Measurements from ENCODE around the gene FARS2.

The FARS2 gene

DNA sequence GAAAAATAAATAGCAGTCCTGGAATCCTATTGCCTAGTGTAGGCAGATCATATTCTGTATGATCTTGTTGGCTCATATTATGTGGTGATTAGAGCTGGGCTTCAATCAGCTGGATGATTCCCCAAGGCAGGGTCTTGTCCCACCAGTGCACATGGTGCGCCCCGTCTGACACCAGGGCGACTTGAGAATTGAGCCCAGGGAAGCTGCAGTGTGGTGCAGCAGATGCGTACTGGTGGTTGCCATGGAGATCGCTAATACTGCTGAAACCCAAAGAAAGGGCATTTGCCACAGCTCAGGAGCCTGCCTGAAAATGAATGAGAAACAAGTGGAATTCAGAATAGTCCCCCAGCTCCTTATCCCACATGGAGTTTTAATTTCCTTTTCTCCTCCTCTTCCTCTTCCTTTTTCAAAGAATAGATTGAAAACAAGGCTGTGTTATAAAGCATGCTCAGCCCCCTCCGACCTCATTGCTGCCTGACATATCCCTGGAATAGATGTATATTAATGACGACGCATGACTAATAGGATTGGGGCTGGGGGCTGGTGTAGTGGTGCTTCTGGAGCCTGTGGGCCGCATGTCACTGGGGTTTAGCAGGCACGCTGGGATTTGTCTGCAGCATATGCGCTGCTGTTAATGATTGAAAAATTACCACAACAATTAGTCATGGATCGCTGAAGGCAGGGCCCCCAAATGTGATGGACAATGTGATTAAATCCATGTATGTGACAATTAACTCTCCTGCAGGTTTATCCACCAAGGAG is 210.5 kb downstream of the FARS2 start:
- no peak overlapping the region for H3K56ac ChIP-seq (ENCODE audit: low read length)
- no peak overlapping the region for H4K8ac ChIP-seq (ENCODE audit: low read depth, low read length)
- H2BK15ac ChIP-seq (replicated peaks; ENCODE audit: low read depth), result no peak overlapping the region
- H3K4ac ChIP-seq (ENCODE audit: low read depth, low read length), result no peak overlapping the region
- no peaks in the 10 kb centered on the region for H3K79me2 ChIP-seq (ENCODE audit: control insufficient read depth, insufficient read depth, low read length)
- no peak overlapping the region for H3K23ac ChIP-seq (ENCODE audit: low read length)
- no peak overlapping the region for H2BK5ac ChIP-seq (ENCODE audit: low read length)
- no peak overlapping the region for H3K4me2 ChIP-seq (ENCODE audit: low read length)
- no peaks in the 10 kb centered on the region for H3K27me3 ChIP-seq (ENCODE audit: insufficient read depth, low read length, poor library complexity)
- peak; percentile 93 for DNase-seq
- no peak overlapping the region for H2BK120ac ChIP-seq (ENCODE audit: low read depth, low read length)
- no CpG with 5 or more reads among the region's 12 CpGs for WGBS (ENCODE audit: extremely low coverage, insufficient coverage, low lambda C conversion rate)
- no peak overlapping the region for H2AK5ac ChIP-seq (ENCODE audit: low read length)
- H4K5ac ChIP-seq (ENCODE audit: low read length), result no peak overlapping the region
- peaks cover 3% of the 10 kb centered on the region for H3K4me1 ChIP-seq (ENCODE audit: control insufficient read depth, low read depth, low read length)
- H3K79me1 ChIP-seq (ENCODE audit: low read length), result no peaks in the 10 kb centered on the region
- H3K9ac ChIP-seq (ENCODE audit: low read length), result no peak overlapping the region
- H3K27ac ChIP-seq (ENCODE audit: low read depth, low read length), result no peak overlapping the region
- H3K36me3 ChIP-seq (ENCODE audit: control insufficient read depth, insufficient read depth, low read length), result no peaks in the 10 kb centered on the region
- no peak overlapping the region for H3K18ac ChIP-seq (ENCODE audit: low read length)
- no peak overlapping the region for H3K4me3 ChIP-seq (ENCODE audit: low read length)

DNA sequence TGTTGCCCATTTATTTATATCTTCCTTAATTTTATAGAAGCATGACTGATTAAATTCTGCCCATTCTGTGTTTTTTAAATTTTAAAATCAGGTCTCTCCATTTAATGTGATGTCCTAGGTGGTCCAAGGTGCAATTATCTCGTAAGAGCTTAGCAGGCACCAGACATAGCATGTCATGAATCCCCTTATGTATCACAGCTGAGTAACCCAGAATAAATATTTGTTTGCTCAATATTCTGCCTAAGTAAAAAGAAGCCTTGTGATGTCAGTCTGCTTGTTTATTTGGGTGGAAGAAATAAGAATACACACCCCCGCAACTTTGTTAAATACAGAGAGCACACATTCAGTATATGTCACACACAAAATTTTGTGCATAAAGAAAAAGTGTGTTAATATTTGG is 211.3 kb downstream of the FARS2 start:
- H3K27me3 ChIP-seq (ENCODE audit: insufficient read depth, low read length, poor library complexity), result no peaks in the 10 kb centered on the region
- no peak overlapping the region for H3K27ac ChIP-seq (ENCODE audit: low read depth, low read length)
- no CpG with 5 or more reads among the region's 2 CpGs for WGBS (ENCODE audit: extremely low coverage, insufficient coverage, low lambda C conversion rate)

DNA sequence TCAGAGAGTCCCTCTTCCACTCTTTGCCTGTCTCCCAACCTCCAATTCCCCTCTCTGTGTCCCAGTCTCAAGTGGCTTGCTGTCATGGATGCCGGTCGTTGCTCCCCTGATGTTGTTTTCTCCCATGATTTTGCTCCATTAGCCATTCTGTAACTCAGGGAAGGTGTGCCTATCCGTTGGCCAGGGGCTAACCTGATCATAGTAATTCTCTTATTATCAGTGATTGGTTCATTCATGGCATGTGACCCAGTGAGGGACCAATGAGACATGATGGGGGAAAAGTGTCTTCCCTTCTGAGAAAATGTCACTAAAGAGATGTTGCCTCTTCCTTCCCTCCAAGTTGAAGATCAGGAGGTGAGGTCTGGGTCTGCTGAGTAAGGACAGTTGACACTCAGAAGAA is 214.5 kb downstream of the FARS2 start:
- H3K18ac ChIP-seq (ENCODE audit: low read length), result no peak overlapping the region
- no peak overlapping the region for H2AK5ac ChIP-seq (ENCODE audit: low read length)
- H2BK5ac ChIP-seq (ENCODE audit: low read length), result no peak overlapping the region
- no peak overlapping the region for H4K5ac ChIP-seq (ENCODE audit: low read length)
- H2BK120ac ChIP-seq (ENCODE audit: low read depth, low read length), result no peak overlapping the region
- H4K8ac ChIP-seq (ENCODE audit: low read depth, low read length), result no peak overlapping the region
- H3K56ac ChIP-seq (ENCODE audit: low read length), result no peak overlapping the region
- H2BK15ac ChIP-seq (replicated peaks; ENCODE audit: low read depth), result no peak overlapping the region
- no peak for DNase-seq
- H3K9ac ChIP-seq (ENCODE audit: low read length), result no peak overlapping the region
- H3K27ac ChIP-seq (ENCODE audit: low read depth, low read length), result no peak overlapping the region
- WGBS (ENCODE audit: extremely low coverage, insufficient coverage, low lambda C conversion rate), result no CpG with 5 or more reads among the region's 3 CpGs
- no peaks in the 10 kb centered on the region for H3K27me3 ChIP-seq (ENCODE audit: insufficient read depth, low read length, poor library complexity)
- H3K79me1 ChIP-seq (ENCODE audit: low read length), result no peaks in the 10 kb centered on the region
- no peak overlapping the region for H3K23ac ChIP-seq (ENCODE audit: low read length)
- no peaks in the 10 kb centered on the region for H3K79me2 ChIP-seq (ENCODE audit: control insufficient read depth, insufficient read depth, low read length)
- no peaks in the 10 kb centered on the region for H3K36me3 ChIP-seq (ENCODE audit: control insufficient read depth, insufficient read depth, low read length)
- H3K4me1 ChIP-seq (ENCODE audit: control insufficient read depth, low read depth, low read length), result no peaks in the 10 kb centered on the region
- no peak overlapping the region for H3K4me3 ChIP-seq (ENCODE audit: low read length)
- no peak overlapping the region for H3K4me2 ChIP-seq (ENCODE audit: low read length)
- no peak overlapping the region for H3K4ac ChIP-seq (ENCODE audit: low read depth, low read length)

More for the DNA sequence above, 211.3 kb downstream of the FARS2 start:
- no peak overlapping the region for H4K8ac ChIP-seq (ENCODE audit: low read depth, low read length)
- no peak overlapping the region for H3K18ac ChIP-seq (ENCODE audit: low read length)
- H2AK5ac ChIP-seq (ENCODE audit: low read length), result no peak overlapping the region
- H3K4me3 ChIP-seq (ENCODE audit: low read length), result no peak overlapping the region
- peaks cover 3% of the 10 kb centered on the region for H3K4me1 ChIP-seq (ENCODE audit: control insufficient read depth, low read depth, low read length)
- no peak overlapping the region for H3K56ac ChIP-seq (ENCODE audit: low read length)
- no peaks in the 10 kb centered on the region for H3K36me3 ChIP-seq (ENCODE audit: control insufficient read depth, insufficient read depth, low read length)
- no peak overlapping the region for H2BK5ac ChIP-seq (ENCODE audit: low read length)
- no peak overlapping the region for H4K5ac ChIP-seq (ENCODE audit: low read length)
- no peak overlapping the region for H2BK120ac ChIP-seq (ENCODE audit: low read depth, low read length)
- no peaks in the 10 kb centered on the region for H3K79me1 ChIP-seq (ENCODE audit: low read length)
- no peak overlapping the region for H3K23ac ChIP-seq (ENCODE audit: low read length)
- no peak overlapping the region for H3K4ac ChIP-seq (ENCODE audit: low read depth, low read length)
- no peak overlapping the region for H3K9ac ChIP-seq (ENCODE audit: low read length)
- no peak overlapping the region for H2BK15ac ChIP-seq (replicated peaks; ENCODE audit: low read depth)
- no peak for DNase-seq
- H3K79me2 ChIP-seq (ENCODE audit: control insufficient read depth, insufficient read depth, low read length), result no peaks in the 10 kb centered on the region
- no peak overlapping the region for H3K4me2 ChIP-seq (ENCODE audit: low read length)

DNA sequence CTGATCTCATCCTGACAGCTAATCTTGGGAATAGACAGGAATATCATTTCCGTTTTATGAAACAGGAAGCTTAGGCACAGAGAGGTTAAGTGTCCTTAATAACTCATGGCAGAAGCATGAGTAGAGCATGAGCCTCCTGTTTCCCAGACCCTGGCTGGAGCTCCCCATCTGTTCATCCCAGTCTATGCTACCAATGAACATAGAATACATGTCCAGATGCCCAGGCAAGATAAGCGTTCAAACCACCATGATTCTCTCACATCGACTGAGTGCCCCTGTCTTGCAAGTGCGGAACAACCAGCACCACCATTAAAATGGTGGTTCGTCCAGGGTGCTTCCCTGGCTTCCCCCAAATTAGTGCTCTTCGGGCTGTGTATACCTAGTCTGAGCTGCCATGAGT is 217.1 kb downstream of the FARS2 start:
- Histone ChIP-seq H3K27ac (ENCODE audit: low read depth, low read length) (no peak overlapping the region), H3K56ac (ENCODE audit: low read length) (no peak overlapping the region), H3K27me3 (ENCODE audit: insufficient read depth, low read length, poor library complexity) (no peaks in the 10 kb centered on the region), H3K4me2 (ENCODE audit: low read length) (no peak overlapping the region), H3K79me2 (ENCODE audit: control insufficient read depth, insufficient read depth, low read length) (no peaks in the 10 kb centered on the region), H3K36me3 (ENCODE audit: control insufficient read depth, insufficient read depth, low read length) (no peaks in the 10 kb centered on the region), H2BK15ac (replicated peaks; ENCODE audit: low read depth) (no peak overlapping the region), H3K9ac (ENCODE audit: low read length) (no peak overlapping the region), H3K18ac (ENCODE audit: low read length) (no peak overlapping the region), H2AK5ac (ENCODE audit: low read length) (no peak overlapping the region), H3K4me1 (ENCODE audit: control insufficient read depth, low read depth, low read length) (peaks cover 3% of the 10 kb centered on the region), H3K4me3 (ENCODE audit: low read length) (no peak overlapping the region), H3K79me1 (ENCODE audit: low read length) (no peaks in the 10 kb centered on the region), H3K4ac (ENCODE audit: low read depth, low read length) (no peak overlapping the region), H4K5ac (ENCODE audit: low read length) (no peak overlapping the region), H4K8ac (ENCODE audit: low read depth, low read length) (no peak overlapping the region), H2BK5ac (ENCODE audit: low read length) (no peak overlapping the region), H3K23ac (ENCODE audit: low read length) (no peak overlapping the region), H2BK120ac (ENCODE audit: low read depth, low read length) (no peak overlapping the region)
- no peak for DNase-seq
- no CpG with 5 or more reads among the region's 6 CpGs for WGBS (ENCODE audit: extremely low coverage, insufficient coverage, low lambda C conversion rate)

DNA sequence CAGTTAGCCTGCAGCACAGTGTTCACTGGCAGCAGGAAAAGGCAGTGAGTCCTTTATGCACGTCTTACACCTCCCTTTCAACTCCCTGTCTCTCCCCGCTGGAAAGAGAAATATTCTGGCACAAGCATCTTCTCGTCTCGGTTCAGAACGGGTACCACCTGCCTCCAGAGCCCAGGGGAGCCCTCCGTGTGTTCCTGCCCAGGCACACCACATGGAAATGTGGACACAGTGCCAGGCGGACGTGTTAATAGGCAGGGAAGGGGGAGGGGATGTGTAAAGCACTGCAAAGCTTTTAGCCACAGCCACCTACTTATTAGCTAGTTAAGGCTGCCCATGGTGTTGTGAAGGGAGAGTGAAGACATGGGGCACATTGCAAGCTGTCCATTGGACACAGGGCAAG is 219.7 kb downstream of the FARS2 start:
- Histone ChIP-seq H4K8ac (ENCODE audit: low read depth, low read length) (no peak overlapping the region), H2AK5ac (ENCODE audit: low read length) (no peak overlapping the region), H3K79me1 (ENCODE audit: low read length) (no peaks in the 10 kb centered on the region), H3K9ac (ENCODE audit: low read length) (no peak overlapping the region), H2BK5ac (ENCODE audit: low read length) (no peak overlapping the region), H3K27ac (ENCODE audit: low read depth, low read length) (no peak overlapping the region), H3K79me2 (ENCODE audit: control insufficient read depth, insufficient read depth, low read length) (no peaks in the 10 kb centered on the region), H3K4me1 (ENCODE audit: control insufficient read depth, low read depth, low read length) (peaks cover 3% of the 10 kb centered on the region), H4K5ac (ENCODE audit: low read length) (no peak overlapping the region), H2BK15ac (replicated peaks; ENCODE audit: low read depth) (no peak overlapping the region), H3K4ac (ENCODE audit: low read depth, low read length) (no peak overlapping the region), H3K18ac (ENCODE audit: low read length) (no peak overlapping the region), H3K4me2 (ENCODE audit: low read length) (no peak overlapping the region), H3K23ac (ENCODE audit: low read length) (no peak overlapping the region), H3K4me3 (ENCODE audit: low read length) (no peak overlapping the region), H3K56ac (ENCODE audit: low read length) (no peak overlapping the region), H3K36me3 (ENCODE audit: control insufficient read depth, insufficient read depth, low read length) (no peaks in the 10 kb centered on the region), H2BK120ac (ENCODE audit: low read depth, low read length) (no peak overlapping the region), H3K27me3 (ENCODE audit: insufficient read depth, low read length, poor library complexity) (no peaks in the 10 kb centered on the region)
- WGBS (ENCODE audit: extremely low coverage, insufficient coverage, low lambda C conversion rate), result no CpG with 5 or more reads among the region's 8 CpGs
- DNase-seq, result peak; percentile 20

DNA sequence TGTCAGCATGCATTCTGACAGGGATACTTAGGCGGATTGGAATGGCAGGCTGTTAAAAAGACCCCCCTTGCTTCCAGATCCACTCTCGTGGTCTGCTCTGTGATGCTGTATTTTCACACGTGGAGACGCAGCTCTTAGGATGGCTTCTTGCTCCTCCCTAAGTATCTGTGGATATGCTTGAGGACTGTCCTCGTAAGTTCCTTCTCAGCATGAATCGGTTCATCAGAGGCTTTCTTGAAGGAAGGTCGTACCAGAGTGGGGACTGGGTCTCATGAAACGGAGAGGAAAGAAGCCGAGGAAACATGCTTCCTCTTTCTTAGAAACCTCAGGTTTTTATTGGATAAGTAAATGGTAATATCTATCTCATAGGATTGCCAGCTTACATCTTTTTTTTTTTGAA is 220.4 kb downstream of the FARS2 start:
- Histone ChIP-seq H3K79me2 (ENCODE audit: control insufficient read depth, insufficient read depth, low read length) (no peaks in the 10 kb centered on the region), H3K18ac (ENCODE audit: low read length) (no peak overlapping the region), H3K4ac (ENCODE audit: low read depth, low read length) (no peak overlapping the region), H3K56ac (ENCODE audit: low read length) (no peak overlapping the region), H2BK15ac (replicated peaks; ENCODE audit: low read depth) (no peak overlapping the region), H3K9ac (ENCODE audit: low read length) (no peak overlapping the region), H3K23ac (ENCODE audit: low read length) (no peak overlapping the region), H3K4me2 (ENCODE audit: low read length) (no peak overlapping the region), H4K5ac (ENCODE audit: low read length) (no peak overlapping the region), H2BK5ac (ENCODE audit: low read length) (no peak overlapping the region), H3K36me3 (ENCODE audit: control insufficient read depth, insufficient read depth, low read length) (no peaks in the 10 kb centered on the region), H3K4me3 (ENCODE audit: low read length) (no peak overlapping the region), H3K27ac (ENCODE audit: low read depth, low read length) (no peak overlapping the region), H2BK120ac (ENCODE audit: low read depth, low read length) (no peak overlapping the region), H3K4me1 (ENCODE audit: control insufficient read depth, low read depth, low read length) (peaks cover 3% of the 10 kb centered on the region), H2AK5ac (ENCODE audit: low read length) (no peak overlapping the region), H4K8ac (ENCODE audit: low read depth, low read length) (no peak overlapping the region), H3K27me3 (ENCODE audit: insufficient read depth, low read length, poor library complexity) (no peaks in the 10 kb centered on the region), H3K79me1 (ENCODE audit: low read length) (no peaks in the 10 kb centered on the region)
- no CpG with 5 or more reads among the region's 9 CpGs for WGBS (ENCODE audit: extremely low coverage, insufficient coverage, low lambda C conversion rate)
- no peak for DNase-seq

All from mesendoderm (in vitro differentiated cells).